CD4-positive, alpha-beta T cell treated with Interleukin-10 for 1 hour (primary cell): ENCODE data around the gene ZNF480.
"Not testable (repeated sequence)": the region's sequence is repeated elsewhere in the genome, so short reads cannot be mapped to it uniquely, and the experiment has no call there.

Source experiments
- DNase-seq: peaks from one replicate; pipeline ENCODE4 v3.0.0-alpha.2; 2020

The ZNF480 gene

DNA sequence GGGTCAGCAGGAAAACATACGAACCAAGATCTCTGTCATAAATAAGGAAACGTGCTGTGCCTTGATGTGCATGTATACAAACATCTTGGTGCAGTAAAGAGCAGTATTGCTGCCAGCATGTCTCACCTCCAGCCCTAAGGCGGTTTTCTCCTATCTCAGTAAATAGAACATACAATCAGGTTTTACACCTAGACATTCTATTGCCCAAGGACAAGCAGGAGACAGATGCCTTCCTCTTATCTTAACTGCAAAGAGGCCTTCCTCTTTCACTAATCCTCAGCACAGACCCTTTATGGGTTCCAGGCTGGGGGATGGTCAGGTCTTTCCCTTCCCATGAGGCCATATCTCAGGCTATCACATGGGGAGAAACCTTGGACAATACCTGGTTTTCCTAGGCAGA is 42.1 kb downstream of the ZNF480 start:
- not testable (repeated sequence) for DNase-seq

DNA sequence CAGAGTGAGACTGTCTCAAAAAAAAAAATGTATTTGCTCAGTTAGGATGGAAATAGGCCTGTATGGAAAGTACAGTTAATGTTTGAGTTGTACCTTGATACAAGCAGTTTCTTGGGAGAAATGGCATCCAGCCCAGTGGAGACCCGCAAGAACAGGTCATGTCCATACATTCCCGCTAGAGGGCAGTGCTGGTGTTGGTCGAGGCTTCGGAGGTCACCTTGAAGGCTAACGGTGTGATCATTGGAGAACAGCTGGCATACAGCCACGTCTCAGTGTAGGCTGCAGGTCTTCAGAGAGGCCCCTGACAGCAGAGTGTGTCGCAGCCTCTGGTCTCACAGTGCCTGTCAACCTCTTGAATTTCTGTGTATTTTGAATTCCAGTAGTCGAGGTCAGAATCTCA is 46.6 kb downstream of the ZNF480 start:
- peak; percentile 68 for DNase-seq

DNA sequence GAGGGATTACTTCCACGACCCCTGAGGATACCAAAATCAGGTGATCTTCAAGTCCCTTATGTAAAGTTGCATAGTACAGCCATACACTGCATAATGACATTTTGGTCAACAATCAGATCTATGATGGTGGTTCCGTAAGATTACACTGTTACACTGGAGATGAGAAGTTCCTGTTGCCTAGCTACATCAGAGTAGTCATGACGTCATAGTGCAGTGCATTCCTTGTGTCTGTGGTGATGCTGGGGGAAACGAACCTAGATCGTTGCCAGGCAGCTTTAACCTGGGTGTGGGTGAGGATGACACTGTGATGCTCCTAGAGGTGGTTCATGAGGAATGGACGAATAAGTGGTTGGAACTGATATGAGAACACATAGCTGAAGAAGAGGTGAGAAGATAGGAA is 48.2 kb downstream of the ZNF480 start:
- no peak for DNase-seq

DNA sequence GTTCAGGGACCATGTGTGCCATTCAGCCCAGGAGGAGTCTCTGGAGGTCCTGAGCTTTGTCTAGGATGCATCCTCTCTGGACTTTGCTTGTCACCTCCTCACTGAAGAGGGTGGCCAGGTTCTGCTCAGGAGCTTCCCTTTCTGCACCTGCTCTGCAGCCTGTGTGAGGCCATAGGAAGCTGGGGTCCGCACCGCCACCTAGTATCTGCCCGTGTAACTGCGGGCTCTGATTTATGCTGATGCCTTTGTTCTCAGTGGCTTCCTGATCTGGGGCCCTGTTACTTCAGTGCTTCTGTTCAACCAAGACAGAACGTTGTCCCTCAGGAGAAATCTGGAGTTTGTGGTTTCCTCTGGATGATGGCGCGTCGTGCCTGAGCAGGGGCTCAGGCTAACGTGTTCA is 54.5 kb downstream of the ZNF480 start:
- no peak for DNase-seq

DNA sequence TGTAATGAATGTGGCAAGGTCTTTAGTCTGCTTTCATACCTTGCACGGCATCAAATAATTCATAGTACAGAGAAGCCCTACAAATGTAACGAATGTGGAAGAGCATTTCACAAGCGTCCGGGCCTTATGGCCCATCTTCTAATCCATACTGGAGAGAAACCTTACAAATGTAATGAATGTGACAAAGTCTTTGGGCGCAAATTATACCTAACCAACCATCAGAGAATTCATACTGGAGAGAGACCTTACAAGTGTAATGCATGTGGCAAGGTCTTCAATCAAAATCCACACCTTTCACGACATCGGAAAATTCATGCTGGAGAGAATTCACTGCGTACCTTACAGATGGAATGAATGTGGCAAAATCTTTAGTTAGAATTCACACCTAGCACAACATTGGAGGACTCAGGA is 69.5 kb downstream of the ZNF480 start:
- DNase-seq: no peak

DNA sequence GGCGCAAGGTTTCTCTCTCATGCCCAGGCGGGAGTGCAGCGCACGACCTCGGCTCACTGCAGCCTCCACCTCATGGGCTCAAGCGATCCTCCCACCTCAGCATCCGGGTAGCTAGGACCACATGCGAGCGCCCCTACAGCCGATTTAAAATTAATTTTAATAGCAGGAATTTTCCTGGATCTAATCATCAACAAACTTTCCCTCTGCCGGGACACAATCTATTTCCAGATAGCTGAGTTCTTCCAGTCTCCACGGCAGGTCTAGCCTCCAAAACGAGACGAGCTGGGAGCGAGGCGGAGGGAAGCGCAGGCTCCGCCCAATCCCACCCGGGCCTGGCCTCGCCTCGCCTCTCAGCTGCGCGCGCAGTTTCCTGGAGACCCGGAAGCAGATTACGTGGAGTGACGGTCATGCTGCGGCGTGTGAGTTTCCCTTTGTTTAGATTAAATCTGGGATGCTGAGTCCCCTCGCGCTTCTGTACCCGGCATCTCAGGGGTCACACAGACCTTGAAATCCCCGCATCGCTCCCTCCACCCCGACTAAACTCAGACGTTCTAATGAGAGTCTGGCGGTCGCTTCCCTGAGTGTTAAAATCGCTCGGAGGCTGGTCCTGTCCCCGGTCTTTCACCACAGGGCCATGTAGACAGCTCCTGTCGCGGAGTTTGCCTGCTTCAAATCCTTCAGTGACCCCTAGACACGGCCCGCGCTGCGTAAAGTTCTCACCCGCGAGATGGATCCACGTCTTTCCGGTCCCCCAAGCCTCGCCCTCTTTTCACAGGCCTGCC is 72.8 kb downstream of the ZNF480 start, which contains the start of gene ZNF880:
ZNF880 (plus strand) TSS at position 365 of the 782 bp plus-strand sequence; CDS start at position 408, 43 bp downstream.
- DNase-seq: peak; percentile 91

DNA sequence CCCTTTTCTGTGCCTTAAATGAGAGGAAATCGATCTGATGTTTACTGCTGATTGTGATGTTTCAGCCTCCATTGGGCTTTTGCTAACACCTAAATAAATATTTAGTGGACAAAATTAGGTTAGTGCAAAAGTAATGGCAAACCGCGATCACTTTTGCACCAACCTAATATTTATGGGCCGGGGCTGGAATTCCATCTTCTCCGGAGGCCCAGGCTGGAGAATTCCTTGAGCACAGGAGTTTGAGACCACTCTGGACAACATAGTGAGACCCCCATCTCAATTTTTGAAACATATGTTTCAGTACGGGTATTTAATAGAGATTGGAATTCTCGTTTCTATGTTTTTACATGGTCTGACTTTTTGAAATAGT is 73.4 kb downstream of the ZNF480 start:
- no peak for DNase-seq
